Pancreas (tissue), 10 donors: Measurements from ENCODE around the gene KRTAP5-11. TPM values are rescaled to one million over a fixed set of nuclear protein-coding genes. Genes with fewer than 3 reads are reported as not detected.

Experiments
- ATAC-seq, 4 donors: fragments of 200-7000 bp; cut with Tn5 transposase; one replicate each; pipeline versions ENCODE4 v1.8.0 to v1.9.1; 2020; ENCODE audit warnings: mild to moderate bottlenecking in 4 of 4, moderate library complexity in 4 of 4
- DNase-seq, 6 donors: peaks; one replicate each; pipeline ENCODE4 v3.0.0-alpha.2; 2020
- FAIRE-seq: peaks from 2 replicates; lab custom pipeline; 2012; peaks lifted over from hg19 to GRCh38; lab: Jason Lieb, UNC
- H3K27ac ChIP-seq, 4 donors: fragments of 200-600 bp; sonication (generic); 1 replicate in 3 of 4; 2 replicates in 1 of 4; pipeline versions ENCODE4 v1.5.0 to v1.8.0; 2020
- H3K27me3 ChIP-seq, 4 donors: fragments of 200-600 bp; one replicate each; pipeline ENCODE4 v1.8.0; 2021
- H3K36me3 ChIP-seq, 3 donors: fragments of 200-600 bp; sonication (generic) in 1 of 3; one replicate each; pipeline versions ENCODE4 v1.5.0 to v1.8.0; 2020 to 2021
- H3K4me1 ChIP-seq, 3 donors: fragments of 200-600 bp; one replicate each; pipeline ENCODE4 v1.8.0; 2021
- H3K4me3 ChIP-seq, 4 donors: fragments of 200-600 bp; sonication (generic) in 2 of 4; one replicate each; pipeline versions ENCODE4 v1.5.0 to v1.8.0; 2020 to 2021
- H3K9me3 ChIP-seq, 4 donors: fragments of 200-600 bp; one replicate each; pipeline ENCODE4 v1.8.0; 2021
- CTCF ChIP-seq, 4 donors: fragments of 200-600 bp; sonication (generic) in 3 of 4; IDR thresholded peaks; one replicate each; pipeline versions ENCODE4 v1.5.0 to v1.8.0; 2021; ENCODE audit warnings: antibody characterized with exemption in 4 of 4
- WGBS, 2 donors: extraction: QIAGEN DNeasy Blood & Tissue Kit; methylation state at CpG; one replicate each; pipeline ENCODE4 v1.1.7; 2013; 5-methylcytosine and 5-hydroxymethylcytosine counted together
- intact Hi-C, 3 donors: fragments of 100-400 bp; cut with DNase I; formaldehyde crosslinking; loops; one replicate each; pipeline versions ENCODE4 v1.11.1 to v1.14.2; 2022
- polyA plus RNA-seq, 2 donors: library from polyadenylated mRNA; stranded (reverse); fragments of 200-250 nt; gene quantifications; one replicate each; pipeline ENCODE4 v1.2.3, GENCODE V29; 2013
- total RNA-seq, 6 donors: library from RNA; stranded (reverse); fragmentation: NEBNext Ultra II Directional in 4 of 6; extraction: Animal tissue kit (Norgen Biotek cat#: 25700) in 4 of 6; gene quantifications; one replicate each; pipeline versions ENCODE4 v1.2.1 to v1.2.4, GENCODE V29; 2021 to 2023
- donor health status: healthy with polysubstance abuse.
- donor health status: DM: no; HTN: no; CAD: no; lungs with moderate emphysema.
- donor health status: DM: no; HTN: no; CAD: no.
- donor health status: control.
- donor health status: control.
- donor health status: Bipolar disorder and iron deficiency.
- donor health status: DM: yes; HTN: yes; CAD: no.
- donor health status: DM: no; HTN: no; CAD: no.
- donor health status: DM: no; HTN: no; CAD: no.
- donor health status: DM: yes; HTN: yes; CAD: no.

Gene KRTAP5-11
- total and polyA plus RNA-seq, 8 donors = 0.28 TPM; not detected in 7

DNA sequence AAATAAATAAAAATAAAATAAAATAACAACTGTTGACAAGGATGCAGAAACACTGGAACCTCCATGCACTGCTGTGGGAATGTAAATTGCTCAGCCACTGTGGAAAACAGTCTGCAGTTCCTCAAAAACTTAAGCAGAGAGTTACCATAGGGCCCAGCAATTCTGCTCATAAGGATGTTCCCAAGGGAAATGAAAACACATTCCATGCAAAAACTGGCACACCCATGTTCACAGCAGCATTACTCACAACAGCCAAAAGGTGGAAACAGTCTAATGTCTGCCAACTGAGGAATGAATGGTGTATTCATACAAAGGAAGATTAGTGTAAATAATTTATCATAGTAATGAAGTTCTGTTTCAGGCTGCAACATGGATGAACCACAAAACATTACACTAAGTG is 20.6 kb downstream of the KRTAP5-11 start:
- Histone ChIP-seq H3K27ac (no peak overlapping the region), H3K4me3 (no peak overlapping the region), H3K9me3 (no peaks in the 10 kb centered on the region), H3K27me3 (no peaks in the 10 kb centered on the region), H3K36me3 (no peaks in the 10 kb centered on the region), H3K4me1 (no peaks in the 10 kb centered on the region)
- no peak for TF ChIP-seq CTCF (IDR thresholded peaks at IDR 0.05)
- ATAC-seq (no peak), FAIRE-seq (no peak), DNase-seq (no peak)
- intact Hi-C loops = no loop called here

- no peaks in the 10 kb centered on the region for H3K27me3 ChIP-seq
- H3K9me3 ChIP-seq = no peaks in the 10 kb centered on the region
- WGBS, 2 donors = 25 to 43% methylated on average over 1 of the region's 1 CpG
- no peak overlapping the region for H3K4me3 ChIP-seq
- ATAC-seq = no peak
- H3K27ac ChIP-seq = no peak overlapping the region
- no peaks in the 10 kb centered on the region for H3K36me3 ChIP-seq
- TF ChIP-seq CTCF (IDR thresholded peaks at IDR 0.05) = no peak
- FAIRE-seq = no peak
- intact Hi-C loops = no loop called here
- DNase-seq = no peak
- H3K4me1 ChIP-seq = no peaks in the 10 kb centered on the region
Measured at GRCh38 chr11:71558996-71559395, 23.7 kb downstream of the KRTAP5-11 start.

GRCh38 chr11:71557257-71557656 is 25.4 kb downstream of the KRTAP5-11 start:
- DNase-seq (no peak), FAIRE-seq (no peak), ATAC-seq (no peak)
- no peaks in the 10 kb centered on the region for H3K27me3 ChIP-seq
- no peak for TF ChIP-seq CTCF (IDR thresholded peaks at IDR 0.05)
- H3K4me3 ChIP-seq = no peak overlapping the region
- intact Hi-C loops = no loop called here
- no peaks in the 10 kb centered on the region for H3K36me3 ChIP-seq
- H3K4me1 ChIP-seq = no peaks in the 10 kb centered on the region
- H3K27ac ChIP-seq = no peak overlapping the region
- H3K9me3 ChIP-seq = no peaks in the 10 kb centered on the region

- TF ChIP-seq CTCF (IDR thresholded peaks at IDR 0.05) = no peak
- H3K27ac ChIP-seq = no peak overlapping the region
- no peaks in the 10 kb centered on the region for H3K27me3 ChIP-seq
- 84 to 90% methylated on average over 4 of the region's 4 CpGs for WGBS, 2 donors
- no peak for DNase-seq
- no peaks in the 10 kb centered on the region for H3K36me3 ChIP-seq
- no peak for FAIRE-seq
- H3K9me3 ChIP-seq = no peaks in the 10 kb centered on the region
- H3K4me1 ChIP-seq = no peaks in the 10 kb centered on the region
- H3K4me3 ChIP-seq = no peak overlapping the region
- no peak for ATAC-seq
- intact Hi-C loops = no loop called here
Measured at GRCh38 chr11:71556018-71556417, 26.7 kb downstream of the KRTAP5-11 start.

DNA sequence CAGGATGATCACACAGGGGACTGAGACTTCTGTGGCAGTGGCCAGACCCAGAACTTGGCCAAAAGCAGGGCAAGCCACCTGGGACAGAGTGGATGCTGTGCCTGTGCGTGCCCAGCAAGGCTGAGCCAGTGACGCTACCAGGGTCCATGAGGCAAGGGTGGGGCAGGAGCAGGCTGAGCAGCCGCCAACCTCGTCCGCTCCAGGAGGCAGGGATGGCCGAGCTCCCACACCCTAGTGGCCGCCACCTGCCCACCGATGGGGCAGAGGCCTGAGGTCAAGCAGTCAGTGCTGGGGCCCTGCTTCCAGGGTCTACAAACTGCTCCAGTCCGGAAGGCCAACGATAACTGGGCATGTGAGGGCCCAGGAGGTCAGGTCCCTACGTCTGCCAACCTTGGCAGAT is 27.2 kb downstream of the KRTAP5-11 start:
- no peak overlapping the region for H3K27ac ChIP-seq
- H3K9me3 ChIP-seq = no peaks in the 10 kb centered on the region
- no peaks in the 10 kb centered on the region for H3K36me3 ChIP-seq
- no peak for FAIRE-seq
- intact Hi-C loops = no loop called here
- H3K4me3 ChIP-seq = no peak overlapping the region
- H3K27me3 ChIP-seq = no peaks in the 10 kb centered on the region
- H3K4me1 ChIP-seq = no peaks in the 10 kb centered on the region
- TF ChIP-seq CTCF (IDR thresholded peaks at IDR 0.05) = no peak
- DNase-seq = no peak
- ATAC-seq = no peak
- WGBS, 2 donors = 91 to 99% methylated on average over 11 of the region's 11 CpGs
